Peyer's patch (tissue), 4 donors: ENCODE results near the gene MFSD2B.
"Not testable (repeated sequence)": the region's sequence is repeated elsewhere in the genome, so short reads cannot be mapped to it uniquely, and the experiment has no call there.

ENCODE experiments used
- CTCF ChIP-seq, 6 experiments: fragments of 450-650 bp in 4 of 6; fragments of 200-600 bp in 2 of 6; sonication (generic) in 1 of 6; IDR thresholded peaks; one replicate each; pipeline ENCODE4 v1.5.1; 2017 to 2019; ENCODE audit warnings: antibody characterized with exemption in 6 of 6, mild to moderate bottlenecking in 3 of 6, moderate library complexity in 1 of 6
- POLR2A ChIP-seq, 2 donors: fragments of 450-650 bp; IDR thresholded peaks; one replicate each; pipeline ENCODE4 v1.5.1; 2017; ENCODE audit warnings: antibody characterized with exemption in 2 of 2, mild to moderate bottlenecking in 2 of 2, moderate library complexity in 2 of 2

- TF ChIP-seq POLR2A, CTCF (IDR thresholded peaks at IDR 0.05): not testable (repeated sequence)
Observed at GRCh38 chr2:24043133-24043532, 33.2 kb downstream of the MFSD2B start.
